DND-41 (cell line): Measurements from ENCODE around the gene HPDL.

Experiments
- ATAC-seq: fragments of 200-7000 bp; cut with Tn5 transposase; 3 replicates; pipeline ENCODE4 v1.9.1; 2021; ENCODE audit warnings: low read depth; ENCODE audit not compliant: insufficient read depth
- DNase-seq: peaks from one replicate; pipeline ENCODE4 v3.0.0-alpha.2; 2020
- H2AFZ ChIP-seq: 2 replicates; pipeline ENCODE4 v1.6.0; 2012; ENCODE audit warnings: low read depth, low read length
- H3K27ac ChIP-seq: 2 replicates; pipeline ENCODE4 v1.5.1; 2012; ENCODE audit warnings: low read length, inconsistent platforms
- H3K27me3 ChIP-seq: fragments of 200-600 bp; sonication (generic); 2 replicates; pipeline ENCODE4 v1.6.0; 2012; ENCODE audit warnings: low read length, mild to moderate bottlenecking, inconsistent platforms; ENCODE audit not compliant: insufficient read depth, poor library complexity
- H3K36me3 ChIP-seq: 2 replicates; pipeline ENCODE4 v1.5.1; 2012; ENCODE audit warnings: low read length, inconsistent platforms; ENCODE audit not compliant: insufficient read depth
- H3K4me1 ChIP-seq: 2 replicates; pipeline ENCODE4 v1.5.1; 2012; ENCODE audit warnings: mild to moderate bottlenecking, low read length; ENCODE audit not compliant: insufficient read depth
- H3K4me2 ChIP-seq: 2 replicates; pipeline ENCODE4 v1.6.0; 2012; ENCODE audit warnings: mild to moderate bottlenecking, moderate library complexity, low read length, inconsistent platforms; ENCODE audit not compliant: insufficient read depth
- H3K4me3 ChIP-seq, 2 experiments: fragments of 200-600 bp in 1 of 2; shearing (Covaris generic) in 1 of 2; 2 replicates each; pipeline ENCODE4 v1.5.1; 2012 to 2016; ENCODE audit warnings: inconsistent platforms in 2 of 2, low read length in 2 of 2, mild to moderate bottlenecking in 2 of 2, low read depth in 1 of 2, moderate library complexity in 1 of 2
- H3K79me2 ChIP-seq: 2 replicates; pipeline ENCODE4 v1.6.0; 2012; ENCODE audit warnings: low read length, inconsistent platforms; ENCODE audit not compliant: insufficient read depth
- H3K9ac ChIP-seq: 2 replicates; pipeline ENCODE4 v1.6.0; 2012; ENCODE audit warnings: low read depth, mild to moderate bottlenecking, inconsistent platforms, low read length, moderate library complexity
- H3K9me3 ChIP-seq: 2 replicates; pipeline ENCODE4 v1.5.1; 2012; ENCODE audit warnings: low read length, moderate library complexity, mild to moderate bottlenecking, inconsistent platforms; ENCODE audit not compliant: insufficient read depth, severe bottlenecking
- H4K20me1 ChIP-seq: 2 replicates; pipeline ENCODE4 v1.6.0; 2012; ENCODE audit warnings: low read length; ENCODE audit not compliant: insufficient read depth
- CTCF ChIP-seq: IDR thresholded peaks from 2 replicates; pipeline ENCODE4 v1.5.1; 2012; ENCODE audit warnings: borderline replicate concordance, low read length, moderate library complexity, mild to moderate bottlenecking; ENCODE audit not compliant: poor library complexity, severe bottlenecking; ENCODE audit errors: extremely low read depth
- EZH2 ChIP-seq: IDR thresholded peaks from 3 replicates; pipeline ENCODE4 v1.6.1; 2012; ENCODE audit warnings: borderline replicate concordance, low read depth, mild to moderate bottlenecking, moderate library complexity, low read length, inconsistent platforms; ENCODE audit not compliant: severe bottlenecking

Gene HPDL

GRCh38 chr1:45325851-45326506 lies 716 bp upstream of the HPDL start:
- H2AFZ ChIP-seq: peak overlapping the region; percentile 94
- ATAC-seq (0 out of 3 replicates have a peak, but pooled peaks have one; percentile 4), DNase-seq (no peak)
- H3K9me3 ChIP-seq: no peaks in the 10 kb centered on the region
- H3K4me2 ChIP-seq: peak overlapping the region; percentile 87
- peaks cover 6% of the 10 kb centered on the region; the same call in 1 of the 2 replicates for H3K79me2 ChIP-seq
- peak overlapping the region; percentile 53; the same call in 1 of the 2 replicates for H3K27ac ChIP-seq
- TF ChIP-seq EZH2 (no peak), CTCF (no peak)
- peaks cover 14% of the 10 kb centered on the region; the same call in 1 of the 2 replicates for H3K36me3 ChIP-seq
- H3K4me1 ChIP-seq: peaks cover 29% of the 10 kb centered on the region
- no peaks in the 10 kb centered on the region for H4K20me1 ChIP-seq
- H3K27me3 ChIP-seq: no peaks in the 10 kb centered on the region
- peak overlapping the region in 1 of 2 experiments; percentile 63; a peak in 2 of 4 replicates for H3K4me3 ChIP-seq
- peak overlapping the region; percentile 55 for H3K9ac ChIP-seq

GRCh38 chr1:45327644-45328515 lies 1.2 kb downstream of the HPDL start:
- peak; percentile 33 for DNase-seq
- Histone ChIP-seq H3K4me3 (no peak overlapping the region), H3K36me3 (peaks cover 32% of the 10 kb centered on the region), H2AFZ (no peak overlapping the region), H3K27me3 (no peaks in the 10 kb centered on the region), H4K20me1 (no peaks in the 10 kb centered on the region), H3K79me2 (peaks cover 6% of the 10 kb centered on the region; the same call in 1 of the 2 replicates), H3K9ac (peak overlapping the region; percentile 55), H3K27ac (peak overlapping the region; percentile 14; the same call in 1 of the 2 replicates), H3K4me2 (peak overlapping the region; percentile 87), H3K9me3 (no peaks in the 10 kb centered on the region), H3K4me1 (peaks cover 29% of the 10 kb centered on the region)
- ATAC-seq: peak; percentile 44
- no peak for TF ChIP-seq EZH2
- peak; percentile 18 for TF ChIP-seq CTCF

GRCh38 chr1:45328680-45329079 lies 2.0 kb downstream of the HPDL start:
- no peak overlapping the region for H2AFZ ChIP-seq
- H3K79me2 ChIP-seq: peaks cover 6% of the 10 kb centered on the region; the same call in 1 of the 2 replicates
- no peak for DNase-seq
- no peaks in the 10 kb centered on the region for H3K27me3 ChIP-seq
- H3K9me3 ChIP-seq: no peaks in the 10 kb centered on the region
- H3K4me1 ChIP-seq: peaks cover 29% of the 10 kb centered on the region
- no peak for ATAC-seq
- TF ChIP-seq CTCF: no peak
- TF ChIP-seq EZH2: no peak
- peaks cover 40% of the 10 kb centered on the region for H3K36me3 ChIP-seq
- H3K4me3 ChIP-seq: no peak overlapping the region
- H4K20me1 ChIP-seq: no peaks in the 10 kb centered on the region
- peak overlapping the region; percentile 10; the same call in 1 of the 2 replicates for H3K9ac ChIP-seq
- H3K4me2 ChIP-seq: peak overlapping the region; percentile 15; the same call in 1 of the 2 replicates
- no peak overlapping the region for H3K27ac ChIP-seq
